ENCODE data around the gene STOM.
"Not testable (repeated sequence)": the region's sequence is repeated elsewhere in the genome, so short reads cannot be mapped to it uniquely, and the experiment has no call there.

Gene STOM

GRCh38 chr9:121299467-121300282, 70.4 kb downstream of the STOM start:
- no peak for DNase-seq

- no peak for DNase-seq
Measured at GRCh38 chr9:121298689-121299466, 71.2 kb downstream of the STOM start.

GRCh38 chr9:121298016-121298538, 72.0 kb downstream of the STOM start:
- no peak for DNase-seq

GRCh38 chr9:121297389-121297788, 72.7 kb downstream of the STOM start:
- DNase-seq = no peak

GRCh38 chr9:121296213-121297127, 73.6 kb downstream of the STOM start:
- no peak for DNase-seq

GRCh38 chr9:121295662-121296191, 74.3 kb downstream of the STOM start:
- DNase-seq = no peak

- no peak for DNase-seq
Measured at GRCh38 chr9:121294866-121295661, 75.0 kb downstream of the STOM start.

- no peak for DNase-seq
Measured at GRCh38 chr9:121294151-121294743, 75.8 kb downstream of the STOM start.

GRCh38 chr9:121292801-121293241, 77.2 kb downstream of the STOM start:
- no peak for DNase-seq

- DNase-seq = no peak
Measured at GRCh38 chr9:121292051-121292450, 78.0 kb downstream of the STOM start.

- DNase-seq = not testable (repeated sequence)
Measured at GRCh38 chr9:121291536-121291935, 78.5 kb downstream of the STOM start.

GRCh38 chr9:121289772-121290370, 80.2 kb downstream of the STOM start:
- no peak for DNase-seq

- DNase-seq = no peak
Measured at GRCh38 chr9:121289026-121289771, 80.9 kb downstream of the STOM start.

Data from cortex of kidney (tissue), 1 donor.